ENCODE data around the gene SCAF8.

The SCAF8 gene

DNA sequence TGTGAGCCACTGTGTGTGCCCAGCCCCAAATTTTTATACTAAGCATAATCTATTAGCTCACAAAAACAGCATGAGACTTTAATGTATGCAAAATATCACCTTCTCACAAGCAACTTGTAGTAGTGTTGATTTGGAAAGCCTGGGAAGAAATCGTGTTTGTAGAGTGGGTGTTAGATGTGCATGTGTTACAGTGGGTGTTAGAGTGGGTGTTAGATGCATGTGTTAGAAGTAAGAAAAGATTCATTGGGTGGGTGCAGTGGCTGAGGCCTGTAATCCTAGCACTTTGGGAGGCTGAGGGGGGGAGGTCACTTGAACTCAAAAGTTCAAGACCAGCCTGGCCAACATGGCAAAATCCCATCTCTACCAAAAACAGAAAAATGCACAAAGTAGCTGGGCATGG, 6.3 kb upstream of the SCAF8 start:
- Histone ChIP-seq H4K12ac (ENCODE audit: low read depth, low read length) (no peak overlapping the region), H3K79me2 (ENCODE audit: control insufficient read depth, insufficient read depth, low read length, poor library complexity) (no peaks in the 10 kb centered on the region), H3K4ac (ENCODE audit: low read depth, low read length) (no peak overlapping the region), H3K4me2 (ENCODE audit: low read length) (no peak overlapping the region), H3K18ac (ENCODE audit: low read length) (no peak overlapping the region), H2AFZ (ENCODE audit: insufficient read depth, low read length, poor library complexity) (no peak overlapping the region), H3K23ac (ENCODE audit: low read length) (no peak overlapping the region), H3K9ac (ENCODE audit: low read length) (no peak overlapping the region), H3K36me3 (ENCODE audit: control insufficient read depth in 1 of 2, insufficient read depth in 2 of 2, low read length in 2 of 2) (no peaks in the 10 kb centered on the region), H2BK12ac (ENCODE audit: low read length) (no peak overlapping the region), H3K4me1 (ENCODE audit: control insufficient read depth in 1 of 2, insufficient read depth in 2 of 2, low read length in 2 of 2) (peaks cover 6 to 7% of the 10 kb centered on the region in 2 experiments), H3K14ac (ENCODE audit: low read length) (no peak overlapping the region), H2BK5ac (ENCODE audit: low read depth, low read length, poor library complexity) (no peak overlapping the region), H2AK5ac (ENCODE audit: low read length) (no peak overlapping the region), H3K79me1 (ENCODE audit: low read length) (no peaks in the 10 kb centered on the region), H3K27me3 (ENCODE audit: insufficient read depth, low read length) (no peaks in the 10 kb centered on the region), H3K27ac (ENCODE audit: low read depth, low read length) (no peak overlapping the region), H3K4me3 (ENCODE audit: low read depth, low read length) (no peak overlapping the region), H2BK120ac (ENCODE audit: insufficient read depth, low read length, poor library complexity) (no peak overlapping the region), H4K91ac (ENCODE audit: low read depth, low read length) (no peak overlapping the region), H4K8ac (ENCODE audit: low read depth, low read length) (peak overlapping the region; percentile 10), H3K9me3 (ENCODE audit: insufficient read depth, low read depth, low read length) (no peaks in the 10 kb centered on the region)
- no peak for DNase-seq
- no CpG with 5 or more reads among the region's 1 CpG for WGBS (ENCODE audit: extremely low coverage, insufficient coverage, insufficient read length)

GRCh38 chr6:154731296-154732218, 1.7 kb upstream of the SCAF8 start:
- no peak overlapping the region for H2AK5ac ChIP-seq (ENCODE audit: low read length)
- H3K4me2 ChIP-seq (ENCODE audit: low read length) = no peak overlapping the region
- peaks cover 4 to 6% of the 10 kb centered on the region in 2 experiments for H3K36me3 ChIP-seq (ENCODE audit: control insufficient read depth in 1 of 2, insufficient read depth in 2 of 2, low read length in 2 of 2)
- H3K4ac ChIP-seq (ENCODE audit: low read depth, low read length) = no peak overlapping the region
- H3K23ac ChIP-seq (ENCODE audit: low read length) = no peak overlapping the region
- H3K14ac ChIP-seq (ENCODE audit: low read length) = no peak overlapping the region
- H3K9ac ChIP-seq (ENCODE audit: low read length) = no peak overlapping the region
- peaks cover 16% of the 10 kb centered on the region for H3K79me2 ChIP-seq (ENCODE audit: control insufficient read depth, insufficient read depth, low read length, poor library complexity)
- H3K18ac ChIP-seq (ENCODE audit: low read length) = no peak overlapping the region
- H2BK120ac ChIP-seq (ENCODE audit: insufficient read depth, low read length, poor library complexity) = no peak overlapping the region
- peaks cover 13% of the 10 kb centered on the region for H3K79me1 ChIP-seq (ENCODE audit: low read length)
- H3K4me3 ChIP-seq (ENCODE audit: low read depth, low read length) = no peak overlapping the region
- H3K4me1 ChIP-seq (ENCODE audit: control insufficient read depth in 1 of 2, insufficient read depth in 2 of 2, low read length in 2 of 2) = peaks cover 6 to 10% of the 10 kb centered on the region in 2 experiments
- DNase-seq = peak in 1 of 2 donors; percentile 21
- peak overlapping the region; percentile 2 for H4K8ac ChIP-seq (ENCODE audit: low read depth, low read length)
- H2AFZ ChIP-seq (ENCODE audit: insufficient read depth, low read length, poor library complexity) = no peak overlapping the region
- no peak overlapping the region for H2BK12ac ChIP-seq (ENCODE audit: low read length)
- no CpG with 5 or more reads among the region's 24 CpGs for WGBS (ENCODE audit: extremely low coverage, insufficient coverage, insufficient read length)
- H3K27me3 ChIP-seq (ENCODE audit: insufficient read depth, low read length) = no peaks in the 10 kb centered on the region
- peak overlapping the region; percentile 43 for H2BK5ac ChIP-seq (ENCODE audit: low read depth, low read length, poor library complexity)
- no peaks in the 10 kb centered on the region for H3K9me3 ChIP-seq (ENCODE audit: insufficient read depth, low read depth, low read length)
- no peak overlapping the region for H3K27ac ChIP-seq (ENCODE audit: low read depth, low read length)
- no peak overlapping the region for H4K12ac ChIP-seq (ENCODE audit: low read depth, low read length)
- H4K91ac ChIP-seq (ENCODE audit: low read depth, low read length) = no peak overlapping the region

GRCh38 chr6:154732538-154733182, 556 bp upstream of the SCAF8 start:
- peak overlapping the region; percentile 6 for H4K91ac ChIP-seq (ENCODE audit: low read depth, low read length)
- no peak overlapping the region for H3K23ac ChIP-seq (ENCODE audit: low read length)
- no peak overlapping the region for H3K18ac ChIP-seq (ENCODE audit: low read length)
- peaks cover 21% of the 10 kb centered on the region for H3K79me2 ChIP-seq (ENCODE audit: control insufficient read depth, insufficient read depth, low read length, poor library complexity)
- H2AFZ ChIP-seq (ENCODE audit: insufficient read depth, low read length, poor library complexity) = peak overlapping the region; percentile 1
- H3K27me3 ChIP-seq (ENCODE audit: insufficient read depth, low read length) = no peaks in the 10 kb centered on the region
- no peak overlapping the region for H2BK12ac ChIP-seq (ENCODE audit: low read length)
- peaks cover 6 to 14% of the 10 kb centered on the region in 2 experiments for H3K4me1 ChIP-seq (ENCODE audit: control insufficient read depth in 1 of 2, insufficient read depth in 2 of 2, low read length in 2 of 2)
- H3K4me3 ChIP-seq (ENCODE audit: low read depth, low read length) = peak overlapping the region; percentile 100
- H2BK120ac ChIP-seq (ENCODE audit: insufficient read depth, low read length, poor library complexity) = peak overlapping the region; percentile 2
- H3K27ac ChIP-seq (ENCODE audit: low read depth, low read length) = peak overlapping the region; percentile 100
- no CpG with 5 or more reads among the region's 26 CpGs for WGBS (ENCODE audit: extremely low coverage, insufficient coverage, insufficient read length)
- peak overlapping the region; percentile 10 for H3K14ac ChIP-seq (ENCODE audit: low read length)
- peaks cover 4 to 6% of the 10 kb centered on the region in 2 experiments for H3K36me3 ChIP-seq (ENCODE audit: control insufficient read depth in 1 of 2, insufficient read depth in 2 of 2, low read length in 2 of 2)
- H3K9me3 ChIP-seq (ENCODE audit: insufficient read depth, low read depth, low read length) = no peaks in the 10 kb centered on the region
- peak overlapping the region; percentile 74 for H3K4me2 ChIP-seq (ENCODE audit: low read length)
- H2AK5ac ChIP-seq (ENCODE audit: low read length) = no peak overlapping the region
- H4K8ac ChIP-seq (ENCODE audit: low read depth, low read length) = peak overlapping the region; percentile 16
- DNase-seq = peak in 1 of 2 donors; percentile 54
- no peak overlapping the region for H3K4ac ChIP-seq (ENCODE audit: low read depth, low read length)
- peak overlapping the region; percentile 83 for H3K9ac ChIP-seq (ENCODE audit: low read length)
- H3K79me1 ChIP-seq (ENCODE audit: low read length) = peaks cover 13% of the 10 kb centered on the region
- H4K12ac ChIP-seq (ENCODE audit: low read depth, low read length) = no peak overlapping the region
- H2BK5ac ChIP-seq (ENCODE audit: low read depth, low read length, poor library complexity) = peak overlapping the region; percentile 21

GRCh38 chr6:154733626-154734382, 588 bp downstream of the SCAF8 start:
- Histone ChIP-seq H3K27me3 (ENCODE audit: insufficient read depth, low read length) (no peaks in the 10 kb centered on the region), H4K12ac (ENCODE audit: low read depth, low read length) (peak overlapping the region; percentile 100), H3K14ac (ENCODE audit: low read length) (peak overlapping the region; percentile 100), H4K91ac (ENCODE audit: low read depth, low read length) (peak overlapping the region; percentile 100), H3K18ac (ENCODE audit: low read length) (peak overlapping the region; percentile 100), H2BK12ac (ENCODE audit: low read length) (peak overlapping the region; percentile 5), H2BK5ac (ENCODE audit: low read depth, low read length, poor library complexity) (peak overlapping the region; percentile 100), H3K23ac (ENCODE audit: low read length) (no peak overlapping the region), H3K4ac (ENCODE audit: low read depth, low read length) (peak overlapping the region; percentile 100), H2AK5ac (ENCODE audit: low read length) (peak overlapping the region; percentile 88), H3K79me2 (ENCODE audit: control insufficient read depth, insufficient read depth, low read length, poor library complexity) (peaks cover 21% of the 10 kb centered on the region), H3K4me2 (ENCODE audit: low read length) (peak overlapping the region; percentile 61), H3K36me3 (ENCODE audit: control insufficient read depth in 1 of 2, insufficient read depth in 2 of 2, low read length in 2 of 2) (peaks cover 4 to 6% of the 10 kb centered on the region in 2 experiments), H2AFZ (ENCODE audit: insufficient read depth, low read length, poor library complexity) (peak overlapping the region; percentile 99), H4K8ac (ENCODE audit: low read depth, low read length) (peak overlapping the region; percentile 99), H3K4me1 (ENCODE audit: control insufficient read depth in 1 of 2, insufficient read depth in 2 of 2, low read length in 2 of 2) (peaks cover 6 to 15% of the 10 kb centered on the region in 2 experiments), H2BK120ac (ENCODE audit: insufficient read depth, low read length, poor library complexity) (peak overlapping the region; percentile 97), H3K79me1 (ENCODE audit: low read length) (peaks cover 13% of the 10 kb centered on the region), H3K9me3 (ENCODE audit: insufficient read depth, low read depth, low read length) (no peaks in the 10 kb centered on the region), H3K27ac (ENCODE audit: low read depth, low read length) (peak overlapping the region; percentile 100), H3K9ac (ENCODE audit: low read length) (peak overlapping the region; percentile 100), H3K4me3 (ENCODE audit: low read depth, low read length) (peak overlapping the region; percentile 100)
- DNase-seq = peak; percentile 96 to 98
- WGBS (ENCODE audit: extremely low coverage, insufficient coverage, insufficient read length) = no CpG with 5 or more reads among the region's 71 CpGs
